K562 (cell line): ENCODE data around the gene SOX18. TPM values are rescaled to one million over a fixed set of nuclear protein-coding genes. Genes with fewer than 3 reads are reported as not detected.
A peak's percentile ranks its signal among the peaks of the same experiment; 100 is the strongest.

Source experiments
- CTCFL ChIP-seq: IDR thresholded peaks from 2 replicates; pipeline ENCODE4 v1.6.1; 2011; ENCODE audit warnings: borderline replicate concordance, low read depth, mild to moderate bottlenecking, moderate library complexity, low read length; ENCODE audit not compliant: insufficient read depth, poor library complexity, severe bottlenecking
- RAD21 ChIP-seq, 2 experiments: fragments of 250-450 bp in 1 of 2; fragments of 450-650 bp in 1 of 2; sonication (Bioruptor Pico) in 1 of 2; formaldehyde crosslinking in 1 of 2; IDR thresholded peaks in 1 of 2; conservative IDR thresholded peaks in 1 of 2; 2 replicates each; pipeline versions ENCODE4 v1.4.0 to v1.8.0; 2020 to 2022; ENCODE audit warnings: mild to moderate bottlenecking in 2 of 2, moderate library complexity in 1 of 2
- SMC3 ChIP-seq: conservative IDR thresholded peaks from 2 replicates; pipeline ENCODE4 v1.6.1; 2011; ENCODE audit warnings: low read depth, low read length, improper control_type of control experiment; ENCODE audit not compliant: insufficient read depth
- polyA plus RNA-seq, 8 experiments: library from polyadenylated mRNA; depleted of rRNA in 4 of 8; stranded (reverse) in 5 of 8; unstranded in 3 of 8; fragments of >200 nt; fragmentation: Nextera tagmentation in 2 of 8; fragmentation: Illumina TruSeq in 1 of 8; extraction: Ambion mirVana in 2 of 8; extraction: Trizol in 1 of 8; gene quantifications; 2 replicates each; pipeline versions ENCODE4 v1.2.1 to v1.2.3, GENCODE V29; 2011 to 2014; ENCODE audit warnings: inconsistent platforms in 1 of 8, missing spikeins in 1 of 8
- total RNA-seq, 7 experiments: library from RNA; depleted of rRNA in 6 of 7; stranded (reverse); fragments of >200 nt in 6 of 7; fragmentation: Illumina TruSeq in 2 of 7; extraction: Trizol in 2 of 7; gene quantifications; 2 replicates each; pipeline versions ENCODE4 v1.2.1 to v1.2.3, GENCODE V29; 2011 to 2021; ENCODE audit warnings: low replicate concordance in 1 of 7
- TF ChIP-seq, protein P1 (sequence below), 2 experiments: fragments of 450-650 bp; formaldehyde crosslinking in 1 of 2; IDR thresholded peaks; 2 replicates each; pipeline versions ENCODE4 v1.4.0 to v1.6.1; 2014 to 2020; ENCODE audit warnings: mild to moderate bottlenecking in 2 of 2, borderline replicate concordance in 1 of 2, low read depth in 1 of 2

SOX18 gene
- total and polyA plus RNA-seq, 9 of the 15 experiments (the other 6 are each of a cell fraction or from before 2014, with no cell fraction given), result 0.15 to 19.8 (median 0.33) TPM

DNA sequence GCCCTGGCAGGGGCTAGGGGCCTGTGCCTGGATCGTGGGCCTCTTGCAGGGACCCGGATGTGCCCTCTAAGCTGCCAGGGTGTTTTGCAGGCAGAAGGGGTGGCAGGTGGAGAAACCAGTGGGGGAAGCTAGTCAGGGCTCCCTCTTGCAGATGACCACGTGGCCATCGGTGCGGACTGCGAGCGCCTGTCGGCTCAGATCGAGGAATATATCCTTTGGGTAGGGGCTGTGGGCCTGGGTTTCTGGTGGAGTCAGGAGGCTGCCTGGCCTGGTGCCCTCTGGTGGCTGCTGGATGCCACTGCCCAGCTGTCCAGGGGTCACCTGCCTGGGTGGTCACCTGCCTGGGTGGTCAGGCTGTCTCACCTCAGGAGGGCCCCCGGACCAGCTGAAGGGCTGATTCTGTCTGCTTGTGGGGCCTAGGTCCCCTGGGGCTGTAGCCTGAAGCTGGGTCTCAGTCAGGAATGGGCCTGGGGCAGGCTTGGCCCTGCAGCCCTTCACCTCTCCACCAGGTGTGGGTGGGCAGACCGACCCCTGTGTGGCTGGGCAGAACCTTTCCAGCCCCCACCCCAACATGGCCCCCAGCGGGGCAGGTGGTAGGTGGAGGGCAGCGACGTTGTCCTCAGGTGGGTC is 20.3 kb upstream of the SOX18 start (continued):
- peak in 1 of 2 experiments; percentile 41; a peak in 2 of 4 replicates for TF ChIP-seq RAD21 (CRISPR knock-in tag; conservative IDR thresholded peaks at IDR 0.05 in 1 of 2, IDR thresholded peaks at IDR 0.05 in 1 of 2)
- TF ChIP-seq, protein P1, sequence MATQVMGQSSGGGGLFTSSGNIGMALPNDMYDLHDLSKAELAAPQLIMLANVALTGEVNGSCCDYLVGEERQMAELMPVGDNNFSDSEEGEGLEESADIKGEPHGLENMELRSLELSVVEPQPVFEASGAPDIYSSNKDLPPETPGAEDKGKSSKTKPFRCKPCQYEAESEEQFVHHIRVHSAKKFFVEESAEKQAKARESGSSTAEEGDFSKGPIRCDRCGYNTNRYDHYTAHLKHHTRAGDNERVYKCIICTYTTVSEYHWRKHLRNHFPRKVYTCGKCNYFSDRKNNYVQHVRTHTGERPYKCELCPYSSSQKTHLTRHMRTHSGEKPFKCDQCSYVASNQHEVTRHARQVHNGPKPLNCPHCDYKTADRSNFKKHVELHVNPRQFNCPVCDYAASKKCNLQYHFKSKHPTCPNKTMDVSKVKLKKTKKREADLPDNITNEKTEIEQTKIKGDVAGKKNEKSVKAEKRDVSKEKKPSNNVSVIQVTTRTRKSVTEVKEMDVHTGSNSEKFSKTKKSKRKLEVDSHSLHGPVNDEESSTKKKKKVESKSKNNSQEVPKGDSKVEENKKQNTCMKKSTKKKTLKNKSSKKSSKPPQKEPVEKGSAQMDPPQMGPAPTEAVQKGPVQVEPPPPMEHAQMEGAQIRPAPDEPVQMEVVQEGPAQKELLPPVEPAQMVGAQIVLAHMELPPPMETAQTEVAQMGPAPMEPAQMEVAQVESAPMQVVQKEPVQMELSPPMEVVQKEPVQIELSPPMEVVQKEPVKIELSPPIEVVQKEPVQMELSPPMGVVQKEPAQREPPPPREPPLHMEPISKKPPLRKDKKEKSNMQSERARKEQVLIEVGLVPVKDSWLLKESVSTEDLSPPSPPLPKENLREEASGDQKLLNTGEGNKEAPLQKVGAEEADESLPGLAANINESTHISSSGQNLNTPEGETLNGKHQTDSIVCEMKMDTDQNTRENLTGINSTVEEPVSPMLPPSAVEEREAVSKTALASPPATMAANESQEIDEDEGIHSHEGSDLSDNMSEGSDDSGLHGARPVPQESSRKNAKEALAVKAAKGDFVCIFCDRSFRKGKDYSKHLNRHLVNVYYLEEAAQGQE (IDR thresholded peaks at IDR 0.05; ENCODE audit: borderline replicate concordance), result peak; percentile 28; the same call in 1 of the 2 replicates
- TF ChIP-seq, protein P1 (CRISPR knock-in tag; IDR thresholded peaks at IDR 0.05; ENCODE audit: low read depth), result no peak
- TF ChIP-seq SMC3, result peak; percentile 44; the same call in 1 of the 2 replicates
- TF ChIP-seq CTCFL, result peak; percentile 53
- TF ChIP-seq, all 486 proteins: peak for 12
